ES-I3 (cell line): ENCODE data around the gene TMEM267.
"Not testable (repeated sequence)": the region's sequence is repeated elsewhere in the genome, so short reads cannot be mapped to it uniquely, and the experiment has no call there.

Experiments used
- H3K36me3 ChIP-seq: 2 replicates; pipeline ENCODE4 v1.6.1; 2013; ENCODE audit warnings: mild to moderate bottlenecking, low read length, control low read depth, moderate library complexity; ENCODE audit not compliant: insufficient read depth
- H3K4me1 ChIP-seq: 2 replicates; pipeline ENCODE4 v1.6.1; 2013; ENCODE audit warnings: mild to moderate bottlenecking, control low read depth, low read length; ENCODE audit not compliant: insufficient read depth
- H3K9ac ChIP-seq: 2 replicates; pipeline ENCODE4 v1.6.1; 2013; ENCODE audit warnings: low read depth, mild to moderate bottlenecking, low read length, moderate library complexity
- H3K9me3 ChIP-seq: 2 replicates; pipeline ENCODE4 v1.6.1; 2013; ENCODE audit warnings: mild to moderate bottlenecking, low read length, moderate library complexity; ENCODE audit not compliant: control insufficient read depth, insufficient read depth

The TMEM267 gene

DNA sequence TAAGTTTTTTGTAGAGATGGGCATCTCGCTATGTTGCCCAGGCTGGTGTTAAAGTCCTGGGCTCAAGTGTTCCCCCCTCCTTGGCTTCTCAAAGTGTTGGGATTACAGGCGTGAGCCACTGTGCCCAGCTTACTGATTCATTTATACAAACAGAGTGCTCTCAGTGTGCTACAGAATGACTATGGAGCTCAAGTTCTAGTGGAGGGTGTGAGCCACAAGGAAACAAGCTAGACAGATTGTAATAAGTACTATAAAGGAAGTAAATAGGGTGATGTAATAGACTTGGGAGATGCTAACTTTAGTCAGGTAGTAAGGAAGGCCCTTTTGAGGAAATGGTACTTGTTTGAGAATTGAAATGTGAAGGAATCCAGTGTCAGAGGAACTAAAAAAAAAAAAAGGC, 1.7 kb upstream of the TMEM267 start:
- Histone ChIP-seq H3K9ac (no peak overlapping the region), H3K4me1 (peaks cover 5% of the 10 kb centered on the region; the same call in 1 of the 2 replicates), H3K36me3 (no peaks in the 10 kb centered on the region; the same call in 1 of the 2 replicates), H3K9me3 (no peaks in the 10 kb centered on the region)

DNA sequence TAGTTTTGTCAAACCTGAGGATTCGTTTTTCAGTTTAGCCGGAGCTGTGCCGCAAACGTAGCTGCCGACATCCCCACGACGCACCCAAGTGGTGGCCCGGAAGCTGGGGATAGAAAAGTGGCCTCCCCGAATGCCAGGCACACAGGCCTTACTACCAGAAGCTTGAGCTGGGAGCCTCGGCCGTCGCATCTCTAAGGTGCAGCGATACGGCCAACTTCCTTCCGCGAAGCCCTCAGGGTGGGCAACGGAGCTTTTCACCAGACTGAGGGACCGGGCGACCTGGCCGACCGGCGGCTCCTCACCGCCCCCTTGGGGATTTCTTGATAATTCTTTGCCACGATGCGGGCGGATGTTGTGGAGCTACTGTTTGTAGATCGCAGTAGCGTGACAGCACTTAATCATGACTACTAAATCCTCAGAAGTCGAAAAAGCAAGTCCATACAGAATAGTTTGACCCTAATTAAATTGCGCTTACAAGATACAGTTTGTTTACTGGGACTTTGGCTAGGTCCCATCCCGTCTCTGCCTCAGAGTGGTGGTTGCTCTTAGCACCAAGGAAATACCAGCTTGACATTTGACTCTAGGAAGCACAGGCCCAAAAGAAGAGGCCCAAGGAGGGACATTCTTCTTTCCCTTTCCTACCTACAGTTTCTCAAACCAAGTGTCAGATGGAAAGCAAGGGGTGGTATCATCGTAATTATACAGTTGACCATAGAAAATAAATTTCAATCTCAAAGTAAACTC, 613 bp upstream of the TMEM267 start:
- peak overlapping the region; percentile 83 for H3K9ac ChIP-seq
- H3K9me3 ChIP-seq = no peaks in the 10 kb centered on the region
- H3K36me3 ChIP-seq = no peaks in the 10 kb centered on the region; the same call in 1 of the 2 replicates
- H3K4me1 ChIP-seq = peaks cover 5% of the 10 kb centered on the region; the same call in 1 of the 2 replicates

DNA sequence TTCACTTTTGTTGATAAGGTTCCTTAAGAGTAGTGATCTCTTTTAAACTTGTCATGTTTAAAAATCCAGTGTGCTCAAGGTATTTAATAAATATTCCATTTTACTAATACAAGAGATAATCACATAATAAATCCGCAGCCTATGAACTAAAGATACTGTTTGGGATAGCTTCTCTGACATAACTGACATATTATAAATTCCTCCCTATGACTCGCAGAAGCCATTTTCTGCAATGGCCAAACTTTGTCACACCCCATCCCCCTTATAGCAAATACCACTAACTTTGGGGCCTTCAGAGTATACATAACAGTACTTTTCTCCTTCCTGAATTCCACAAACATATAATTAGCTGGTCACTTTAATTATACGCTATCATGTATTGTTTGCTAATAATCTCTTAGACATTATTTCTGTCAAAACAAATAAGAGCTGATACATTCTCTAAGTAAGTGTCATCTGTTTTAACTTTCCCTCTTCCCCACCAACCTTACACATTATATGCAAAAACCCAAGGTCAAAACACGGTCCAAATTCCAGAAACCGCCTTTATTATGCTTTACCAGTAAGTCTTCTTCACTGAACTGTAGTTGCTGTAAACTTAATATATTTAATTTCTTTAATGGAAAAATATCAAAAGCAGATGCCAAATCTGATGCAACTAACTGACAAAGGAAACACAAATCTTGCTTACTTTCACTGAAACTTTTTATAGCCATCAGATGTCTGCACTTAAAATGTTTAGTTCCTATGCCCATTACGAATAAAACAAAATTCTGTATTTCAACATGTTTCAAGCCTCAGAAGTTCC, 971 bp downstream of the TMEM267 start:
- Histone ChIP-seq H3K4me1 (peaks cover 5% of the 10 kb centered on the region; the same call in 1 of the 2 replicates), H3K9me3 (no peaks in the 10 kb centered on the region), H3K9ac (peak overlapping the region; percentile 83), H3K36me3 (no peaks in the 10 kb centered on the region)

DNA sequence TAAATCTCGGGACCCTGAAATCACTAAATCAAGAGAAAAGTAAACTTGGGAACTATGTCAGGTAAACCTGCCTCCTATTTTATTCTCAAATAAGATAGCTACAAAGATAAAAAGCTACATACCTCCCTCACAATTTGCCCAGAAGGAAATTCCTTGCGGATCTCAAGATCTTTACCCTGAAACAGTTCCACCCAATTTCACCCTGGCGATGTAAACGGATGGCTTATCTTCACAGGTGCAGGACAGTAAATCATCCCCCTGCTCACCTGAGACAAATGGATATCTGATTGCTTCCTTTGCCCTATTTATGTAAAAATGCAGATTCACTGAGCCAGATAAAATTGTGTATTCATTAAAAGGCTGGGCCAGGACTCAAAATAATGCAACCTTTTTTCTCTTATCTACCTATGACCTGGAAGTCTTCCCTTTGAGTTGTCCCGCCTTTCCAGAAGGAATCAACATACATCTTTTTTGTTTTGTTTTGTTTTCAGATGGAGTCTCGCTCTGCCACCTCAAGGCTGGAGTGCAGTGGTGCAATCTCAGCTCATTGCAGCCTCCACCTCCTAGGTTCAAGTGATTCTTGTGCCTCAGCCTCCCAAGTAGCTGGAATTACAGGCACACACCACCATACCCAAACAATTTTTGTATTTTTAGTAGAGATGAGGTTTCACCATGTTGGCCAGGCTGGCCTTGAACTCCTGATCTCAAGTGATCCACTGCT, 13.8 kb downstream of the TMEM267 start:
- H3K9ac ChIP-seq = no peak overlapping the region
- H3K36me3 ChIP-seq = no peaks in the 10 kb centered on the region
- H3K9me3 ChIP-seq = 0 out of 2 replicates have a peak, but pooled peaks cover 3% of the 10 kb centered on the region
- H3K4me1 ChIP-seq = no peaks in the 10 kb centered on the region

DNA sequence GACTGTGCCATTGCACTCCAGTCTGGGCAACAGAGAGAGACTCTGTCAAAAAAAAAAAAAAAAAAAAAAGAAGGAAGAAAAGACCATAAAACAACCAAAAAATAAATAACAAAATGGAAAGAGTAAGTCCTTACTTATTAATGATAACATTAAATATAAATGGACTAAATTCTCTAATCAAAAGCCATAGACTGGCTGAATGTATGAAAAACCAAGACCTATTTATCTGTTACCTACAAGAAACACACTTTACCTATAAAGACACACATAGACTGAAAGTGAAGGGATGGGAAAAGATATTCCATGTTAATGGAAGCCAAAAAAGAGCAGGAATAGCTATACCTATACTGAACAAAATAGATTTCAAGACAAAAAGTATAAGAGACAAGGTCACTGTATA, 16.6 kb downstream of the TMEM267 start:
- Histone ChIP-seq H3K9ac (no peak overlapping the region), H3K4me1 (no peaks in the 10 kb centered on the region), H3K9me3 (0 out of 2 replicates have a peak, but pooled peaks cover 2% of the 10 kb centered on the region), H3K36me3 (no peaks in the 10 kb centered on the region)

DNA sequence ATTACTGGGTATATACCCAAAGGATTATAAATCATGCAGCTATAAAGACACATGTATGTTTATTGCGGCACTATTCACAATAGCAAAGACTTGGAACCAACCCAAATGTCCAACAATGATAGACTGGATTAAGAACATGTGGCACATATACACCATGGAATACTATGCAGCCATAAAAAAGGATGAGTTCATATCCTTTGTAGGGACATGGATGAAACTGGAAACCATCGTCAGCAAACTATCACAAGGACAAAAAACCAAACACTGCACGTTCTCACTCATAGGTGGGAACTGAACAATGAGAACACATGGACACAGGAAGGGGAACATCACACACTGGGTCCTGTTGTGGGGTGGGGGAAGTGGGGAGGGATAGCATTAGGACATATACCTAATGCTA, 18.2 kb downstream of the TMEM267 start:
- H3K9ac ChIP-seq, H3K9me3 ChIP-seq, H3K36me3 ChIP-seq: not testable (repeated sequence)

DNA sequence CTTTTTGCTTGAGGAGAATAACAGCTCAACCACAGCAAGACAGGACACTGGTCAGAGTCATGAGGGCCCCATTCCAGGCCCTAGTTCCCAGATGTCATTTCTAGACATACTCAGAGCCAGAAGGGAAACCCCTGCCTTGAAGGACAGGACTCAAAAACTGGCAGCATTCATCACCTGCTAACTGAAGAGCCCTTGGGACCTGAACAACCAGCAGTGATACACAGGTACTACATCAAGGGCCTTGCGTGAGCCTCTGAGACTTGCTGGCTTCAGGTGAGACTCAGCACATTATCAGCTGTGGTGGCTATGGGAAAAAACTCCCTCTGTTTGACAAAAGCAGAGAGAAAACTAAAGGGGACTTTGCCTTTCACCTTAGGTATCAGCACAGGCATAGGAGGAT, 22.6 kb downstream of the TMEM267 start:
- Histone ChIP-seq H3K4me1 (no peaks in the 10 kb centered on the region), H3K36me3 (no peaks in the 10 kb centered on the region; the same call in 1 of the 2 replicates), H3K9ac (no peak overlapping the region), H3K9me3 (peaks cover 8% of the 10 kb centered on the region; the same call in 1 of the 2 replicates)

More for the DNA sequence above, 18.2 kb downstream of the TMEM267 start:
- not testable (repeated sequence) for H3K4me1 ChIP-seq

DNA sequence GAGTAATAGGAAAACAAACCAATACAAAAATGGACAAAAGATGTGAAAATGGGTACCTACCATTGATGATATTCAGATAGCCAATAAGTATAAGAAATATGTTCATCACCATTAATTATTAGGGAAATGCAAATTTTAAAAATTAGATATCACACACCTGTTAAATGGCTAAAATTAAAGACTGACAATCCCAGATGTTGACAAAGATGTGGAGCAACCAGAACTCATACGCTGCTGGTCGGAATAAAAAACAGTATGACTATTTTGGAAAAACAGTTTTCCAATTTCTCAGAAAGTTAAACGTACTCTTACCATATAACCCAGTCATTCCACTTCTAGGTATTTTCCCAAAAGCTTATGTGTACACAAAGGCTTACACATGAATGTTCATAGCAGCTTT, 27.1 kb downstream of the TMEM267 start:
- no peaks in the 10 kb centered on the region for H3K4me1 ChIP-seq
- H3K9me3 ChIP-seq = peaks cover 8% of the 10 kb centered on the region; the same call in 1 of the 2 replicates
- no peak overlapping the region for H3K9ac ChIP-seq
- H3K36me3 ChIP-seq = no peaks in the 10 kb centered on the region; the same call in 1 of the 2 replicates

DNA sequence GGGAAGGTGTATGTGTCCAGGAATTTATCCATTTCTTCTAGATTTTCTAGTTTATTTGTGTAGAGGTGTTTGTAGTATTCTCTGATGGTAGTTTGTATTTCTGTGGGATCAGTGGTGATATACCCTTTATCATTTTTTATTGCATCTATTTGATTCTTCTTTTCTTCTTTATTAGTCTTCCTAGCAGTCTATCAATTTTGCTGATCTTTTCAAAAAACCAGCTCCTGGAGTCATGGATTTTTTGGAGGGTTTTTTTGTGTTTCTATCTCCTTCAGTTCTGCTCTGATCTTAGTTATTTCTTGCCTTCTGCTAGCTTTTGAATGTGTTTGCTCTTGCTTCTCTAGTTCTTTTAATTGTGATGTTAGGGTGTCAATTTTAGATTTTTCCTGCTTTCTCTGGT, 42.1 kb downstream of the TMEM267 start:
- H3K36me3 ChIP-seq, H3K4me1 ChIP-seq, H3K9ac ChIP-seq, H3K9me3 ChIP-seq: not testable (repeated sequence)

DNA sequence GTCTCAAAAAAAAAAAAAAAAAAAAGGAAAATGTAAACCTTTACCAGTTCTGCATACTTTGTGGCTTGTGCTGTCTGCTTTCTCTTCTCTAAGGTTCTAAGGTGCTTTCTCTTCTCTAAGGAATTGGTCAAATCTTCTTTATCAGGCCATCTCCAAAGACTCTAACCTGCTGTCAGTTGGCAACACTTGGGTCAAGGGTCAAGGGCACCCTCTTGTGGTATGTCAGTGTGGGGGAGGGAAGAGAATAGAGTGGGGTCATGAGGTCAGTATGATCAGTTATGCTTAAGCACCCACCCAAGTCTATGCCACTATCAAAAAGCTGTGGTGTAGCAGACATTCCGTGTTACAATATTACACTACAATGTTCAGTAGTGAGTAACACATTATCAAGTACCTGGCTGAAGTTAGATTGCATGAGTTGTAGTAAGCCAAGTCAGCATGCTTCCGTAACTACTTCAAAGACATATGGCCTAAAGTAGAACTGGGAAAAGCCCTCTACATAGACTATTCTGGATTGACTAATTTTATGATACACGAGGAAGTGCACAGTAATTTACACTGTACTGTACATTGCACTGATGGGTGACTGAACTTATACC, 46.5 kb downstream of the TMEM267 start:
- no peaks in the 10 kb centered on the region for H3K9me3 ChIP-seq
- H3K4me1 ChIP-seq = no peaks in the 10 kb centered on the region
- no peaks in the 10 kb centered on the region for H3K36me3 ChIP-seq
- H3K9ac ChIP-seq = no peak overlapping the region

DNA sequence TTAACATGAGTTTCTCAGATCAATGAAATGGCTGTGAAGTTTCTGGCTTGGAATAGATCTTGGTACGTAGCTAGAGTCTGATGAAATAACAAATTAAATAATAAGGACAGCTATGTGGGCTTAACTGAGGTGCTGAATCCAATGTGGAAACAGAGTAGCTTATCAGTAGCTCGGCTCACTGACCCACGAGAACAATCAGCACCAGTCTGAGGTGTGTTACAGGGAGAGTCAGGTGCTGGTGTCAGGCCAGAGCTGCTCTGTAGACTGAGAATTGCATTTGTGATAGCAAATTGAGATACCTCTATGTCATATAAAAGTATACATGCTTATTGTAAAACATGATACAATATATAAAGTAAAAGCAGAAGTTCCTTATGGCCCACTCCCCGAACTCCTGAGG, 50.3 kb downstream of the TMEM267 start:
- Histone ChIP-seq H3K9ac (no peak overlapping the region), H3K9me3 (no peaks in the 10 kb centered on the region), H3K36me3 (no peaks in the 10 kb centered on the region), H3K4me1 (no peaks in the 10 kb centered on the region)

DNA sequence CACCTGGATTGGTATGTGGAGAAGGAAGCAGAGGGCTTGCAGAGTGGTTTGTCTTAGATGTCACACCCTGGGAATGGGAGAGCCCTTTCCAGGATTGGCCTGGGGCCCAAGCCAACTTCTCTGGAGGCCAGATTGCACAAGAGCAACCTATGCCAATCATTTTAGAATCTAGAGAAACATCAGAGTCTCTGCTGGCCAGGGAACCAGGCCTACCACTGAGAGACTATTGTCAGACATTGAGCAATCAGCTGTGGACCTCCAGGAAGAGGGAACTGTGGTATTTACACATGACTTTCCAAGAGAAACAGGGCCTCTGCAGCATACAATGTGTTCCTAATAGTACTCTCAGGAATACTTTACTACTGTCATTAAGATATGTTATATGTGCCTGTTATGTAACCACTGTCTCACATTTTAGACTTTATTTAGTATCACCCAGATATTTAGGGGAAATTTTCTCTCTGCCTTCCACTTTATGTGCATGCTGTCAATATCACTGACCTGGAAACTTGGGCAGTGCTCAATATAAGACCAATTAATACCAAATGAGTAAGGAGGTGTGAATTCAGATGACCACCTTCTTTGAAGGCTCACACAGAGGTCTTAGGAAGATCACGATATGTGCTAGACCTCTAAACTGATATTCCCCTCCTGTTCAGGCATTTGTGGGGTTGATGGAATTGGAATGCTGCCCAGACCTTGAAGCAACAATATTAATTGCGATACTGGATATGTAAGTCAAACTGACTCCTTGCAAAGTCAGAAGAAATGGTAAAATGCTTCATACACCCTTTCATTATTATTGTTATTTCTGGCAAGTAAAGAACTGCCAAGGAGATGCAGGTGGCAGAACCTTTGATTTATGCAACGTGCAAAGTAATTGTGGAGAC, 50.9 kb downstream of the TMEM267 start:
- Histone ChIP-seq H3K9me3 (no peaks in the 10 kb centered on the region), H3K9ac (no peak overlapping the region), H3K36me3 (no peaks in the 10 kb centered on the region), H3K4me1 (no peaks in the 10 kb centered on the region)

DNA sequence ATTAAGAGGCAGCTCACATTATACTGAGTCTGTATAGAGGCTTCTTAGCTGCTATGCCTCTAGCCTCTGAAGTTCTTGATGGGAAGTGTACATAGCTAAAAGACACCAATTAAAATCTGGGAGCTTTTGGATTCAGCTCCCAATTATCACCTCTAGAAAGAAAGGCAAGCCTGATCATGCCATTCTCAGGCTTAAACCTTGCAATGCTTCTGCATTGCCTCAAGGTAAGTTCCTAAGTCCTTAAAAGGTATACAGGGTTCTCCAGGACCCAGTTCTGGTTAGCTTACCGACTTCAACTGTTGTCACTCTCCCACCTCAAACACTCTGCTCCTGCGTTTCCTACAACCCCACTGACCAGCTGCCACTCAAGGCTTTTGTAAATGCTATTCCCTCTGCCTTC, 54.0 kb downstream of the TMEM267 start:
- Histone ChIP-seq H3K9me3 (no peaks in the 10 kb centered on the region), H3K36me3 (no peaks in the 10 kb centered on the region), H3K9ac (no peak overlapping the region), H3K4me1 (no peaks in the 10 kb centered on the region)
